ENCODE measurements around the gene PLA2G6. TPM values are rescaled to one million over a fixed set of nuclear protein-coding genes. Genes with fewer than 3 reads are reported as not detected.

Gene PLA2G6
- total RNA-seq, 1 donor from 2014 or later: 52.4 TPM

GRCh38 chr22:38191055-38191454, 9.4 kb upstream of the PLA2G6 start:
- Histone ChIP-seq H3K9me3 (no peaks in the 10 kb centered on the region), H3K27ac (no peak overlapping the region), H3K4me1 (peaks cover 21% of the 10 kb centered on the region), H3K27me3 (no peaks in the 10 kb centered on the region), H3K36me3 (no peaks in the 10 kb centered on the region), H3K4me3 (no peak overlapping the region)
- no peak for DNase-seq
- no peak for TF ChIP-seq CTCF (IDR thresholded peaks at IDR 0.05)
- ATAC-seq: no peak
- intact Hi-C loops (cut with DNase I): no loop called here

GRCh38 chr22:38190581-38190980, 9.0 kb upstream of the PLA2G6 start:
- no peak for DNase-seq
- H3K4me1 ChIP-seq: peaks cover 21% of the 10 kb centered on the region
- ATAC-seq: no peak
- no peaks in the 10 kb centered on the region for H3K9me3 ChIP-seq
- no peak for TF ChIP-seq CTCF (IDR thresholded peaks at IDR 0.05)
- H3K27ac ChIP-seq: no peak overlapping the region
- intact Hi-C loops (cut with DNase I): no loop called here
- H3K4me3 ChIP-seq: no peak overlapping the region
- no peaks in the 10 kb centered on the region for H3K36me3 ChIP-seq
- H3K27me3 ChIP-seq: no peaks in the 10 kb centered on the region

GRCh38 chr22:38189104-38189503, 7.5 kb upstream of the PLA2G6 start:
- Histone ChIP-seq H3K4me3 (no peak overlapping the region), H3K9me3 (no peaks in the 10 kb centered on the region), H3K27ac (no peak overlapping the region), H3K4me1 (peaks cover 21% of the 10 kb centered on the region), H3K36me3 (no peaks in the 10 kb centered on the region), H3K27me3 (no peaks in the 10 kb centered on the region)
- ATAC-seq (no peak), DNase-seq (no peak)
- TF ChIP-seq CTCF (IDR thresholded peaks at IDR 0.05): no peak
- intact Hi-C loops (cut with DNase I): no loop called here

- no peak for TF ChIP-seq CTCF (IDR thresholded peaks at IDR 0.05)
- H3K4me1 ChIP-seq: peaks cover 14% of the 10 kb centered on the region
- intact Hi-C loops (cut with DNase I): no loop called here
- H3K9me3 ChIP-seq: no peaks in the 10 kb centered on the region
- peak; percentile 47 for ATAC-seq
- no peak for DNase-seq
- H3K36me3 ChIP-seq: no peaks in the 10 kb centered on the region
- no peaks in the 10 kb centered on the region for H3K27me3 ChIP-seq
- H3K4me3 ChIP-seq: no peak overlapping the region
- peak overlapping the region; percentile 31 for H3K27ac ChIP-seq
These were observed 6.0 kb upstream of the PLA2G6 start for GRCh38 chr22:38187413-38188212.

GRCh38 chr22:38186429-38186828, 4.8 kb upstream of the PLA2G6 start:
- no peak for ATAC-seq
- Histone ChIP-seq H3K36me3 (no peaks in the 10 kb centered on the region), H3K27me3 (no peaks in the 10 kb centered on the region), H3K4me1 (peaks cover 14% of the 10 kb centered on the region), H3K27ac (peak overlapping the region; percentile 17), H3K4me3 (no peak overlapping the region), H3K9me3 (no peaks in the 10 kb centered on the region)
- TF ChIP-seq CTCF (IDR thresholded peaks at IDR 0.05): no peak
- intact Hi-C loops (cut with DNase I): no loop called here
- DNase-seq: no peak

Data from upper lobe of right lung (tissue), 1 donor.